Brain pericyte (primary cell): ENCODE results near the gene ITPK1.

Experiments used
- DNase-seq: peaks from one replicate; pipeline ENCODE4 v3.0.0-alpha.2; 2012; ENCODE audit warnings: low read depth, low spot score

Gene ITPK1

DNA sequence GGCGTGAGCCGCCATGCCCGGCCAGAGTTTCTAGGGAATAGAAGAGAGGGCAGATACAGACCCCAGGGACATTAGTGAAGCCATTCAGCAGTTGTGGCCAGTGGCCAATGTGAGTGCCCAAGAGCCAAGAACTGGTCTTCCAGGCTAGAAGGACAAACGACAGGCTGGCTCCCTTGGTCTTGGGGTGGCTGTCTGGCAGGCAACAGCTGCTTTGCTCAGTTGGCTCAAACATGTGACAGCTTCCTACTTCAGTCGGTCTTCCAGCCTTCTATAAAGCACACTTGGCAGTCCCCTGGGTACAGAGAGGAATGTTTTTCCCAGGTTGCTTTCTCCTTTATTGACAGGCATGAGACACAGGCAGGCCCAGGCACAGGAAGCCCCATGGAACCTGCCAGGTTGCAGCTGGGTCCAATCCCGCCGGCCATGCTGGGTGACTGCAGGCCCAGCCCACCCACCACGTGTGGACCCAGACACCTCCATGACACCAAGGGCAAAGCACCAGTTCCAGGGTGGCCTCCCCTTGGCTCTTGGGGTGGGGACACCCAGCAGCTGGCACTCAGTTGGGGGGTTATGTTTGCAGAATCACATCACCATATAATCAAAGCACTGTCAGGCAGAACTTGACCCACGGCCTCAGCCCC, 177.4 kb downstream of the ITPK1 start:
- DNase-seq = no peak

DNA sequence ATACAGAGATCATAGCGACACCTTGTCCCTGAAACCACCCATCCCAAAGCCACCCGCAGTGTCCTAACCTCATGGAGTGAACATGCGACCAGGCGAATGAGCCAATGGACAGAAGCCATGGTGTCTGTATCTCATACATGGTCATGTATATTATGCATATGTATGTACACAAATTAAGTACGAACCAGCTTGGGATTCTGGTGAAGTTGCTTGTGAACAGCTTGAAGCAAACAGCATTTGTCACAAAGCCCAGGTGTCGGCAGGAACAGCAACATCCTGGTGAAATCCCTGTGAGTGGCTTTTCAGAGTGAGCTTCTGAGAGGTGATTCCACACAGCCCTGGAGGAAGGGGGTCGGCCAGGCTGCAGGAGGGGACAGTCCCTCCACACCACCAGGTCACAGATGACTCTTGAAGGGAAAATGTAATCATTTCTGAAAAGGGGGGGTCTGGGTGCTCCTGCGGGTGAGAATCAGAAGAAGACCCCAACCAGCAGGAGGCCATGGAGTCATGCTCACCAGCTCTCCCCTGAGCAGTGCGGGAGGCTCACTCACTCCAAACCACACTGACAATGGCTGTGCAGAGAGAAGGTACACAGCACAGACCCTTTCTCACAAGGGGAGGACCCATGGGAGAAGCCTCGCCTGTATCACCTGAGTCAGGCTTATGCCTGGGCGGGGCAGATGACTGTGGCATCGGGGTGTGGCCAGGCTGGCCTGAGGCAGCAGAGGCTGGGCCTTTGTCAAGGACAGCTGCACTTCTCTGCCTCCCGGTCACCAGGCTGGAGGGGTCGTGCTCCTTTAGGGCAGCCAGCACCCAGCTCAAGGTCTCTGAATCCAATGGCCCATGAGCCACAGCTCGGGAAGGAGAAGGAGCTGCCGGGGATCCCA, 178.4 kb downstream of the ITPK1 start:
- DNase-seq = no peak

DNA sequence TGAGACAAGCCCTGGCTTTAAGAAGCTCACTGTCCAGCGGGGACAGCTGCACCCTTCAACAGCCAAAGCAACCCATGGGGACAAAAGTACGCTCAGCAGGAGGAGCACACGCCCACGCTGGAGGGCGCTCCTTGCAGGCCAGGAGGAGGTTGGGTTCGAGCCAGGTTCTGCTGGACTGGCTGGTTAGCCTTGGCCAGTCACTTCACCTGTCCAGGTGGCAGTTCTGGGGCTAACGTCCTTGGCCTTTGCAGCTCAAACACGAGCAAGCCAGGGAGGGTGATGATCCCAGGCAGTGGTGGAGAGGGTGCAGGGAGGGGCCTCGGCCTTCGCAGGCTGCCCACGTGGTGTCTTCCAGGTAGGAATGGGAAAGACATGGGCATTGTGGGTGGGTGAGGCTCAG, 179.6 kb downstream of the ITPK1 start:
- no peak for DNase-seq

DNA sequence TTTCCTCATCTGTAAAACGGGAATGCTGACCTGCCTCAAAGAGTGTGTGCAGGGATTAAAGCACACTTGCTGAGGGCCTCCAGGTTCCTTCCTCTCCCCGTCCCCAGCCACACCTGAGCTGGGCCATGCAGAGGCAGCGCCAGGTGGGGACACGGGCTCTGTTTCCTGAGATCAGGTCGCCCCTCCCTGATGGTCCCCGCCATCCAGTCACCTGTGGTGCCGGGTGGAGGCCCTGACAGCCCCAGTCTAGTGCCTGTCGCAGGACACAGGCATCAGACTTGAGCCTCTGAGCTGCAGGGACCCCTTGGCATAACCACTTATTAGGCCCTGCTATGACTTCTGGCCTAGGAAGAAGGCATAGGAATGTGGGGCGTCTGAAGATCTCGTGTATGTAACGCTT, 180.3 kb downstream of the ITPK1 start:
- no peak for DNase-seq

DNA sequence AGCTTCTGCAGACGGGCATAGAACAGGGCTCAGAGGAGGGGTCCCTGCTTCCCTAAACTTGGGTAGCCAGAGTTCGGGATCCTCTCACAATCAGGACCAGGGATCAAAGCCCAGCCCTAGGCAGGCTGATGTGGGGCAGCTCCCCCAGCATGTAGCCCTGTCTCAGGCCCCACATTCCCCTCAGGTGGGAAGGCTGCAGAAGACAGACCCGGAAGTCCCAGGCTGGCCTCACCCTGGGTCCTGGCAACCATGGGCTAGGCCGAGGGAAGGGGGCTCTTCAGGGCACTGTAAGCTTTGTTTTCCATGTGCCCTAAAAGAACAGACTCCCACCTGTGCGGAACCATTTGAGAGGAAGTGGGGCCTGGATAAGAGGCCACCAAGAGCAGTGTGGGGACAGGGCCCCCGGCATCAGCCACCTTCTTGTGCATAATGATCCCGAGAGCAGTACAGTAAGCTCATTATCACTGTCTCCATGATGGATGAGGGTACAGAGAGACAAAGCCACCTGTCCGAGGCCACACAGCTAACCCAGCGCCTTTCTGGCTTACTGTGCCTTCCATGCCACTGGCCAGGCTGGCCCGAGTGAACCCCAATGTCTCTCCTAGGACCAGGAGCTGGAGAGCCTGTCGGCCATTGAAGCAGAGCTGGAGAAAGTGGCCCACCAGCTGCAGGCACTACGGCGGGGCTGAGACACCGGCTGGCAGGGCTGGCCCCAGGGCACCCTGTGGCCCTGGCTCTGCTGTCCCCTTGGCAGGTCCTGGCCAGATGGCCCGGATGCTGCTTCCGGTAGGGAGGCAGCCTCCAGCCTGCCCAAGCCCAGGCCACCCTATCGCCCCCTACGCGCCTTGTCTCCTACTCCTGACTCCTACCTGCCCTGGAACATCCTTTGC, 181.3 kb downstream of the ITPK1 start:
- DNase-seq = no peak

DNA sequence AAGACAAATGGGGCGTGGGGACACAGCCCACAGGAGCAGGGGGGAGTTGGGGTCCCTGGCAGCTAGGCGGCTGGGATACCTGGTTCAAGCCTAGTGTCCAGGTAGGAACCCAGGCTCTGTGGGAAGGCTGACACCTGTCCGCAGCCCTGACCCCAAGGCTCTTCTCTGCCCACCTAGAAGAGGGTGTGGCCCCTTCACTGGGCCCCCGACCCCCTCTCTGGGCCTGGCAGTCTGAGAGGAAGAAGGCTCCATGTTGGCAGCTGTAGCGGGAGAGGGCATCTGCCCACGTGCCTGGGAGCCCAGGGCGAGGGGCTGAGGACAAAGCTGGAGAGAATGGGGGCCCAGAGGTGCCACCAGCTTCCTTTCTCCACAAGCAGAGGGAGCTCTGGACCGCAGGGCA, 182.2 kb downstream of the ITPK1 start:
- no peak for DNase-seq

DNA sequence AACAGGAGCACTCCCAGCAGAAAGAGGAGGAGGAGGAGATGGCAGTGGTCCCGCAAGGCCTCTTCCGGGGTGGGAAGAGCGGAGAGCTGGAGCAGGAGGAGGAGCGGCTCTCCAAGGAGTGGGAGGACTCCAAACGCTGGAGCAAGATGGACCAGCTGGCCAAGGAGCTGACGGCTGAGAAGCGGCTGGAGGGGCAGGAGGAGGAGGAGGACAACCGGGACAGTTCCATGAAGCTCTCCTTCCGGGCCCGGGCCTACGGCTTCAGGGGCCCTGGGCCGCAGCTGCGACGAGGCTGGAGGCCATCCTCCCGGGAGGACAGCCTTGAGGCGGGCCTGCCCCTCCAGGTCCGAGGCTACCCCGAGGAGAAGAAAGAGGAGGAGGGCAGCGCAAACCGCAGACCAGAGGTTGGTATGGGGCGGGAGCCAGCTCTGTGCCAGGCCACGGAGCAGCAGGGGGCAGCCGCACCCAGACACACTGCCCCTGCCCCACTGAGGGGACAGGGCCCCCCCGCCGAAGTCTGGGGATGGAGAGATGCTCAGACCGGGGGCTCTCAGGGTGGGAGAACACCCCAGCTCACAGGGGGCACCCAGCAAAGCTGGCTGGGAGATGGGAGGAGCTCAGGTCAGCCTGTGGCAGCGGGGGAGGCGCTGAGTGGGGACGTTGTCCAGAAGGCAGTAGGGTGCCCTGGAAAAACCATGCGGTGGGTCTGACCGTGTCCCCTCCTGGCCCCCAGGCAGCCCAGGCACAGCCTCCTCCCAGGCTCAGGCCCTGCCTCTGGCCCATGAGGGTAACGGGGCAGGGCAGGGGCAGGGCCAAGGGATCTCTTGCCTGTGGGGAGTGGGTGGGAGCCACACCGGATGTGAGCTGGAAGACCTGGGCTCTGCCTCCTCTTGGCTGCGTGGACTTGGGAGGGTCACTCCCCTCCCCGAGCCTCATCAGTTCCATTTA, 183.0 kb downstream of the ITPK1 start:
- DNase-seq = no peak

DNA sequence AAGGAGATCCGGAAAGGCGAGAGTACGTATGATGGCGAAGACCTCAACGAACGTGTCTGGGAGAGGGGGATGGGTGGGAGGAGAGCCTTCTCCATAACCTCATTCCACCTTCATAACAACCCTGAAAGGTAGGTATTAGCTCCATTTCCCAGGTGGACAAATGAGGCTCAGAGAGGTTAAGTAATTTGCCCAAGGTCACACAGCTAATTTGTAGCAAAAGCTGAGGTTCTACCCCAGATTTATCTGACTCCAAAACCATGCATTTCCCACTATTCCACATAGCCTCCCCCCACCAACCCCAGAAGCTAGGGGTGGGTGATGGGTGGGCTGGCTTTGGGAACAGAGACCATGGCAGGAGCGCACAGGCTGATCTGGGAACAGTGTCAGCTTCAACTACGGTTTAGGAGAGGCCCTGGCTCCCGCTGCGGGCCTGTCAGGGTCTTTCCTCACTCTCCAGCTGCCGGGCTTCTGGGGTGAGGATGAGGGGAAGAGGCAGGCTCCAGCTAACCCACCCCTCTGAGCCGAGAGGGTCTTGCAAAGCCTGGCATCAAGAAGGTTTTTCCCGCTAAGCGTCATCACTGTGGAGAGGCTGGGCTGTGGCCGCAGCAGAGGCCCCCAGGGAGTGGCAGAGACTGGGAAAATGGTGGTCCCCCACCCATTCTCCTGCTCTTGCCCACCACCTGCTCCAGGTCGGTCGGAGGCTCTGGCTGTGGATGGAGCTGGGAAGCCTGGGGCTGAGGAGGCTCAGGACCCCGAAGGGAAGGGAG, 183.9 kb downstream of the ITPK1 start:
- DNase-seq = no peak

DNA sequence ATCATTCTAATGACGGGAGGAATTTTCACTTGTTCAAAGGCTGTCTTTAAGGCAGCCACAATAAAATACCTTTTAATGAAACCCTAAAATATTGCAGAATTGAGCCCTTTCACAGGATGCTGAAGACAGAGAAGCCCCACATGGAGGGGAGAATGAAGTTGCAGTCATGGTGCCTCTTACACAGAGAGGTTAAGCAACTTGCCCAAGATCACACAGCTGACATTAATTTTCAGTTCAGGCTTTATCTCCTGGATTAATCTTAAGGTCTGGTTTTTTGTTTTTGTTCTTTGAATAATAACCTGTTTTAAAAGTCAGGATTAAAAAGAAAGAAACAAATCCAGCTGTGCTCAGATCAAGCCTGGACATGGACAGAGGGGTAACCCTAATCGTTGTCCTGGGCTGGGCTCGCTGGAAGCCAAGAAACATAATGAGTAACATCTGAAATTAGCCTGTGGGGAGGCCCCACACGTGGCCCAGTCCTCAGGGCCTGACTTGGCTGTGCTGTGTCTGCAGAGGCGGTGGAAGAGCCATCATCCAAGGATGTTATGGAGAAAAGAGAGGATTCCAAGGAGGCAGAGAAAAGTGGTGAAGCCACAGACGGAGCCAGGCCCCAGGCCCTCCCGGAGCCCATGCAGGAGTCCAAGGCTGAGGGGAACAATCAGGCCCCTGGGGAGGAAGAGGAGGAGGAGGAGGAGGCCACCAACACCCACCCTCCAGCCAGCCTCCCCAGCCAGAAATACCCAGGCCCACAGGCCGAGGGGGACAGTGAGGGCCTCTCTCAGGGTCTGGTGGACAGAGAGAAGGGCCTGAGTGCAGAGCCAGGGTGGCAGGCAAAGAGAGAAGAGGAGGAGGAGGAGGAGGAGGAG, 184.8 kb downstream of the ITPK1 start:
- no peak for DNase-seq

DNA sequence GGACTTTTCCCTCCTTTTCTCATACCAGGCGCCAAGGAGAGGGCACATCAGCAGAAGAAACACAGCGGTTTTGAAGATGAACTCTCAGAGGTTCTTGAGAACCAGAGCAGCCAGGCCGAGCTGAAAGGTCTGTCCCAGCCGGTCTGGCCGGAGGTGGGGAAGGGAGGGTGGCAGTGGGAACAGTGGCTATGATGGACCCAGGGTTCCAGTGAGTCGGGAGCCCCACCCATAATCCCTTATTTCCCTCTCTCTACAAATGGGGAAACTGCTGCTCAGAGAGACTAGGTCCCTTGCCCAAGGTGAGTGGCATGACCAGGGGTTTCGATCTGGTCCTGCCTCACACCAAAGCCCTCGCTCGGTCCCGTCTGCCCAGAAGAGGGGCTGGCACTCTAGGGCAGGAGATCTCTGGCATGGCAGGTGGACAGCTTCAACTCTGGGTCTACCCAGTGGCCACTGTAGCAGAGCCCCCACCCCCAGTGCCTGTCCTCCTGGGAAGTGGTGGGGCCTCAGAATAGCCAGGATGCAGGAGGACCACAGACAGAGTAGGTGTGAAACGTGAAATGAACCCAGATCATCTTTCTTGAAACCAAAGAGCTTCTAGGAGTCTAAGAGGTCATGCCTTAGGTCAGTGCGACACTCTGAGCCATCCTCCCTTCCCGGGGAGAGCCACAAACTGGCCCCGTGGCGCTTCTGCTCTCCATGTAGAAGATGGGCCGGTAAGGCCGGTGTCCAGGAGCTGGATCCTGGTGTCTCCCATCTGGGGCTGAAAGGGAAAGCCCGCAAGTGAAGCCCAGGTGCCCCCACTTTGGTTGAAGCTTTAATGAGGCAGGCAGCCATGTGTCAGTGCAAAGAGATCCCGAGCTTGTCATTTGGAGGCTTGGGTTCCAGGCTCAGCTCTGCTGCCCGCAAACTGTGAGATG, 185.8 kb downstream of the ITPK1 start:
- no peak for DNase-seq

DNA sequence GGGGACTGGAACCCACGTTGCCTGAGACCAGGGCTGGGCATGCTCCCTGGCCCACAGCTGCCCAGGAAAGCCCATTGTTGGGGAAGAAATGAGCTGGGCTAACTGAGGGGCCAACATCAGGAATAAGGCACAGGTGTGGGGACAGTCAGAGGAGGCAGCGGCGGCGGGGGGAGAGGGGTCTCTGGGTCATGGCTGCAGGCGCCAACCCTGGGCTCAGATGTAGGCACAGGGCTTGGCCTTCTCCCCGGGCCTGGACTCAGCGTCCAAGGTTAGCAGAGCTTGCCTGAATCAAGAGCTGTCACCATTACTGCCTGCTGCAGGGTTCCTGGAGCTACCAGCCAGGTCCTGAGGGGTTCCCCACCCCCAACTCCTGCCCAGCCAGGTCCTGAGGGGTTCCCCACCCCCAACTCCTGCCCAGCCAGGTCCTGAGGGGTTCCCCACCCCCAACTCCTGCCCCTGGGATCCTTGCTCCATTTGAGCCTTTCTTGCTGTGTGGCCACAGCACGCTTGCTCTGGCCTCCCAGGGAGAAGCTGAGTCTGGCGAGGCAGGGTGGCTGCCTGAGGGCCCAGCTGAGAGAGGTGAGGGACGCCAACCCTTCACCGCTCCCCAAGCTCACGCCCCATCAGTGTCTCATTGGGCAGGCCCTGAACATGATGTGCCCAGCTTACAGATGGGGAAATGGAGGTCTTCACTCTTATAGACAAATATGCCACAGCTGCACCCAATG, 186.6 kb downstream of the ITPK1 start:
- no peak for DNase-seq

DNA sequence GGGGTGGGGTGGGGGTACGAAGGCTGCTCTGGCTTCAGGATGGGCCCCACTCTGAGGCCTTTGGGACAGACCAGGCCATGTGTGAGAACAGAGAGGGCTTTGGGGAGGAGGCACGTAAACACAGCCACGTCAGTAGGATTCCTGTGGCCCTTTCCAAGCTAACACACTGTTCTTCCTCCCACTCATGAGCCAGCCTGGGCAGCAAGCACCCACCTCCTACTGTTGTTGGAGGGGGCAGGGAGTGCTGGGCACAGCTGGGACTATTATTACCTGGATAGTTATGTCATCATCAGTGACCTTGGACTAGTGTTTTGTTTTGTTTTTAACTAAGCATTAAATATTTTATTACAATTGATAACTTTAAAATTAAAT, 187.5 kb downstream of the ITPK1 start:
- no peak for DNase-seq

DNA sequence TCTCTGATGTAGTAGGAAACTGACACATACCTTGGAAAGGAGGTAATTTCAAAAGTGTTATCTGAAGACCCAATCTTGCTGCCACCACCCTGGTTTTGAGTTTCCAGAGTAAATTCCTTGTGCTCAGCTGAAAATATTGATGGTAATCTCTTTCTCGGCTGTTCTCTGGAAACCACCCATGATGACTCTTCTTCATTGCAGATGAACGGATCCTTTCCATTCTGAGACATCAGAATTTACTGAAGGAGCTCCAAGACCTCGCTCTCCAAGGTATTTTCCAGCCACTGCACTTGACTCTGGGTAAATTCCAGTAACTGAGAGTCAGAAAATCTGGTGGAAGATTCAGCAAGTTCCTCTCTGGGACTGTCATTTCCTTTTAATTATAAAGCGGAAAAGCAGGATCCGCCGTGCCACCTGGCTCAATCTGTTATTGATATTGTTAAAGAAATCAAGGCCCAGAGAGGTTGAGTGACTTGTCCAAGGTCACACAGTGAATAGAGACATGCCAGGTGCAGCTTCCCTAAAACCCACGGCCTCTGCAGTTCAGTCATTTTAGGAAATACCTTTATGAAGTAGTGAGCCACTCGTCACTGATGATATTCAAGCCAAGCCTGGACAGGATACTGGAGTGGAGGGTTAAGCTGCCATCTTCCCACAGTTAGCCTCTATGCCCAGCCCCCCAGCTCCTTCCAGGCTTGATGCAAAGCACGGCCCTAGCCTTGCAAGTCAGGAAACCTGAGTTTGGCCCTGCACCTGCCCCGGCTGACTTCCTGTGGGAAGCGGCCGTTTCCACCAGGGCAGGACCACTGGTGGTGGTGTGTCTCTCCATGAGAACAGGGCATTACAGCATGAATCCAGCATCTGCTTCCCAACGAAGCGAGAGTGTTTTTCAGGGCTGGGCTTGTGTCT, 188.1 kb downstream of the ITPK1 start:
- DNase-seq = no peak

DNA sequence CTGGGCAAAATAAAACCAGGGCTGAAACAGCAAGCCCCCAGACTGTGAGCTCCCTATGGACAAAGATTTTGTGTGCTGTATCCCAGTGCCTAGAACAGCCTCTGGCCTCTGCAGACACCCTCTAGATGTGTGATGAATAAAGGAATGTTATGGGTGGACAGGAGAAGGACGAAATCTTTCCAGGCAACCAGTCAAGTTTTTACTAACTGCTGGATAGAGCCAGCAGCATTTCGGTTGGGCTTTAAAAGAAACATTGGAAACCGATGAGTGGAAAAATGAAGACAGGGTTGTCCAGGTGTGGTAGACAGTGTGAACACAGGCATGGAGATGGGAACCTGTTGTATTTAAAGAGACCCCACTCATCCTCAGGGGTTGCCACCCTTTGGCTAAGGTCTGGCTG, 188.8 kb downstream of the ITPK1 start:
- no peak for DNase-seq

DNA sequence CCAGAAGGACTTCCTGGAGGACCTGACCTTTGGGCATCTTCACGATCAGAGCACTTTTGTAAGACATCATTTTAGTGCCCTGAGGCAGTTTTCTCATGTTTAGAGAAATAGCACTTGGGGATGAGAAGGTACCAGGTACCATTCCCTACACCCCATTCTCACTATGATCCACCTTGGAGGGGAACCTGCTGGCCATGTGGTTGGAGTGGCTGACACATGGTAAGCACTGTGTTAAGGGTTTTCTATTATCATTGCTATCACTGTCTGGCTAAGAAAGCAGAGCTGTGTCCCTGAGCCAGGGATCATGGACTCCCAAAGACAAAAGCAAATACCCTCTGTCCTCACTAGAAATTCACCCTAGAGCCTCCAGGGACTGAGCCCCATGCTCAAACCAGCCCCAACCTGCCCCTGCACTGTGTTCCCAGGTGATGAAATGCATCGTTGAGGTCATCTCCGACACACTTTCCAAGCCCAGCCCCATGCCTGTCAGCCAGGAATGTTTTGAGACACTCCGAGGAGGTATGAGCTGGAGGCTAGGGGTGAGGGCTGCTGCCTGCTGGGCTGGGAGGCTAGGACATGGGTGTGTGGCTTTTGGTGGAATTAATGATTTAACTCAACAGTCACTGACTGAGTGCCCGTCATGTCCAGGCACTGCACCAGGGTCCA, 189.4 kb downstream of the ITPK1 start:
- DNase-seq = no peak

DNA sequence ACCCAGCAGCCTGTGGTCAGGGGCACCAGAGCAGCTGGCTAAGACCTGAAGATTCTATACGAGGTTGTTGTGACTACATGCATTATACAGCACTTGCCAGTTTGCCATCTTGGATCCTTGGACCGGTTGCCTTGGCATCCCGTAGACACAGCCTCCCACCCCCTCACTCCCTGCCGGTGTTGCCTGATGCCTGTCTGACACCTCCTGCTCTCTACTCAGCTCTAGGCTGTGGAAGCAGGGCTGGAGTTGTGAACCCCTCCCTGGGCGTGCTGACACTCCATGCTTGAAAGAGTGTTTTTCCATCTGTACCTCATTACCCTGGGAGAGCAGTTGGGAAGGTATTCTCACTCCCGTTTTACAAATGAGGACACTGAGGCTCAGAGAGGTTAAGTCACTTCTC, 190.3 kb downstream of the ITPK1 start:
- no peak for DNase-seq
